Tibial nerve (tissue), 3 donors: ENCODE measurements around the gene RAP1GAP2.
"Not testable (repeated sequence)": the region's sequence is repeated elsewhere in the genome, so short reads cannot be mapped to it uniquely, and the experiment has no call there.

Experiments
- CTCF ChIP-seq, 5 experiments: fragments of 200-600 bp in 3 of 5; fragments of 450-650 bp in 2 of 5; sonication (generic) in 3 of 5; IDR thresholded peaks; one replicate each; pipeline ENCODE4 v1.5.1; 2016 to 2019; ENCODE audit warnings: antibody characterized with exemption in 5 of 5, mild to moderate bottlenecking in 3 of 5, moderate library complexity in 2 of 5
- POLR2A ChIP-seq, 2 donors: fragments of 450-650 bp; IDR thresholded peaks; one replicate each; pipeline ENCODE4 v1.6.1; 2017; ENCODE audit warnings: antibody characterized with exemption in 2 of 2, mild to moderate bottlenecking in 2 of 2, moderate library complexity in 2 of 2

DNA sequence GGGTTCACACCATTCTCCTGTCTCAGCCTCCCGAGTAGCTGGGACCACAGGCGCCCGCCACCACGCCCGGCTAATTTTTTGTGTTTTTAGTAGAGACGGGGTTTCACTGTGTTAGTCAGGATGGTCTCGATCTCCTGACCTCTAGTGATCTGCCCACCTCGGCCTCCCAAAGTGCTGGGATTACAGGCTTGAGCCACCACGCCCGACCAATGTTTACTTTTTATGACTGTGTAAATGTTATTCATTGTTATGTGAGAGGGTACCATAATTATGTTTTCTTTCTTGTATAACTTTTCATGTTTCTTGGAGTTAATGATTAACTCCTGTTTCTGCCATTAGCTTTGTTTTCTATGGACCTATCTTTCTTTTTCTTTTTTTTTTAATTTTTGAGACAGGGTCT lies 94.5 kb downstream of the RAP1GAP2 start:
- not testable (repeated sequence) for TF ChIP-seq CTCF, POLR2A (IDR thresholded peaks at IDR 0.05)
